ENCODE results near the gene BCL10. TPM values are rescaled to one million over a fixed set of nuclear protein-coding genes. Genes with fewer than 3 reads are reported as not detected.
A peak's percentile ranks its signal among the peaks of the same experiment; 100 is the strongest.

Gene BCL10
- total RNA-seq, 1 experiment from 2014 or later: 29.9 TPM

DNA sequence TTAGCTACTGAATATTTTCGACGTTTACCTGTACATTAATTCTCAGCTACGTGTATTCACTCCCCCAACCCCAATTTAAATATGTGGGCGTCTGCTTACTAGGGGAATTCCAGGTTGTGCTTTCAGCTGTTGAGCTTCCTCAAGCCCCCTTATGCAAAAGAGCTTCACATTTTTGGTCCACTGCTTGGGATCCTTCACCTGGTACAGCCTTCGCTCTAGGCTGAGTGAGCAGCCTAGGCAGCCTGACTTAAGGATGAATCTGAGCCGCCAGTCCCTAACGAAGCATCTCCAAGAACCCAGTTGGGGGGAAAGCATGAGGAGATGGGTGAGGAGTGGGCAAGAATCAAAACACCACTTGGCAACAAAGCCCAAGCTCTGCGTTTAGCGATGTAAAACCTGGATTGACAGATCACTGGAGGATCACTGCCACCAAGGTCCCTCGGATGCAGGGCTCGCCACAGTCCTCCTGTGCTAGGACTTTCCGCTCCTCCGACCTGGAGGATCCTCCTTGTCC is 674 bp downstream of the BCL10 start:
- ChIA-PET POLR2A (ENCODE audit: unreplicated experiment) (interaction anchor here (0.5 to 1.3 kb wide), 3 partner anchors 20 to 23 kb away, joined by 3 to 9 read pairs (median 4); no protein-coding TSS in a partner anchor), CTCF (interaction anchor here (1.7 kb wide), 1 partner anchor 17 kb away, joined by 7 read pairs; the partner anchor contains the start of gene C1orf52)
- ATAC-seq (no peak), DNase-seq (no peak)
- peak overlapping the region; percentile 84 for H3K9ac ChIP-seq (ENCODE audit: low read length)
- no peaks in the 10 kb centered on the region for H3F3A ChIP-seq (ENCODE audit: low read length, unreplicated experiment)
- intact Hi-C loops (cut with micrococcal nuclease): loop anchor here (1.0 kb wide), 1 partner anchor 22 kb away; no protein-coding TSS in a partner anchor
- peak overlapping the region; percentile 88 for H3K4me2 ChIP-seq (ENCODE audit: low read length)
- peaks cover 55% of the 10 kb centered on the region for H3K79me2 ChIP-seq (ENCODE audit: low read length)
- BruUV-seq (replicated peaks): TSS peak; percentile 55
- peaks cover 30% of the 10 kb centered on the region for H4K20me1 ChIP-seq (ENCODE audit: low read length)
- no peak for TF ChIP-seq EZH2 (IDR thresholded peaks at IDR 0.05; ENCODE audit: low read length, unreplicated experiment)
- TF ChIP-seq, protein P1, sequence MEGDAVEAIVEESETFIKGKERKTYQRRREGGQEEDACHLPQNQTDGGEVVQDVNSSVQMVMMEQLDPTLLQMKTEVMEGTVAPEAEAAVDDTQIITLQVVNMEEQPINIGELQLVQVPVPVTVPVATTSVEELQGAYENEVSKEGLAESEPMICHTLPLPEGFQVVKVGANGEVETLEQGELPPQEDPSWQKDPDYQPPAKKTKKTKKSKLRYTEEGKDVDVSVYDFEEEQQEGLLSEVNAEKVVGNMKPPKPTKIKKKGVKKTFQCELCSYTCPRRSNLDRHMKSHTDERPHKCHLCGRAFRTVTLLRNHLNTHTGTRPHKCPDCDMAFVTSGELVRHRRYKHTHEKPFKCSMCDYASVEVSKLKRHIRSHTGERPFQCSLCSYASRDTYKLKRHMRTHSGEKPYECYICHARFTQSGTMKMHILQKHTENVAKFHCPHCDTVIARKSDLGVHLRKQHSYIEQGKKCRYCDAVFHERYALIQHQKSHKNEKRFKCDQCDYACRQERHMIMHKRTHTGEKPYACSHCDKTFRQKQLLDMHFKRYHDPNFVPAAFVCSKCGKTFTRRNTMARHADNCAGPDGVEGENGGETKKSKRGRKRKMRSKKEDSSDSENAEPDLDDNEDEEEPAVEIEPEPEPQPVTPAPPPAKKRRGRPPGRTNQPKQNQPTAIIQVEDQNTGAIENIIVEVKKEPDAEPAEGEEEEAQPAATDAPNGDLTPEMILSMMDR (conservative IDR thresholded peaks at IDR 0.05; ENCODE audit: low read depth, low read length): no peak
- TF ChIP-seq EZH2phosphoT487 (IDR thresholded peaks at IDR 0.05; ENCODE audit: borderline replicate concordance, low read length): no peak
- peak overlapping the region; percentile 89 for H3K4me3 ChIP-seq (ENCODE audit: low read length)
- peaks cover 26% of the 10 kb centered on the region for H3K36me3 ChIP-seq (ENCODE audit: low read depth, low read length)
- H3K9me3 ChIP-seq (ENCODE audit: low read length): no peaks in the 10 kb centered on the region
- H3K27ac ChIP-seq (ENCODE audit: low read length): peak overlapping the region; percentile 66
- H2AFZ ChIP-seq (ENCODE audit: low read length): peak overlapping the region; percentile 58
- H3K27me3 ChIP-seq (ENCODE audit: low read length): no peaks in the 10 kb centered on the region
- H3K9me2 ChIP-seq (replicated peaks; ENCODE audit: low read length): no peaks in the 10 kb centered on the region
- peaks cover 45% of the 10 kb centered on the region for H3K4me1 ChIP-seq (ENCODE audit: insufficient read depth, low read length)

DNA sequence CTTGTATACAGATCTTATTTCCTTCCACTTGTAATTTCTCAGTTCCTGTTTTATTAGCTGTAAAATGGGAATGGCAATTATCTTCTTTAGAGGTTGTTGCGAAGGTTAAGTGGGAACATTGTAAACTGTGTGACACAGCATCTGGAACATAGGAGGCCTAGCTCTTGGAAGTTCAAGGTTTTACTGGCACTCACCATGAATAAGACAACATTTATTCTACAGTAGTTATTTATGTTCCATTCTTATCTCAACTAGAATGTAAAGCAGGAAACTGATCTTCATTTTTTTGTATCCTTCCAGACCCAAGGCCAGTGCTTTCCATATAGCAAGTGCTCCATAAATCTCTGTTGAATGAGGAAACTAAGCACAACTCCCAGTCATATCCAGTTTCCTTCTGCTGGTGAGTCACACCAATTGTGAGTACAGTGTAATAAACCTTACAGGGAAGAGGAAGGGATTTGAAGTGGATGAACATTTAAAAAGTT is 1.4 kb downstream of the BCL10 start:
- Histone ChIP-seq H3K9ac (ENCODE audit: low read length) (peak overlapping the region; percentile 84), H3K4me3 (ENCODE audit: low read length) (peak overlapping the region; percentile 89), H3K27ac (ENCODE audit: low read length) (peak overlapping the region; percentile 66), H3K79me2 (ENCODE audit: low read length) (peaks cover 63% of the 10 kb centered on the region), H4K20me1 (ENCODE audit: low read length) (peaks cover 30% of the 10 kb centered on the region), H3K9me3 (ENCODE audit: low read length) (no peaks in the 10 kb centered on the region), H2AFZ (ENCODE audit: low read length) (no peak overlapping the region), H3K4me2 (ENCODE audit: low read length) (peak overlapping the region; percentile 88), H3K36me3 (ENCODE audit: low read depth, low read length) (peaks cover 34% of the 10 kb centered on the region), H3F3A (ENCODE audit: low read length, unreplicated experiment) (no peaks in the 10 kb centered on the region), H3K27me3 (ENCODE audit: low read length) (no peaks in the 10 kb centered on the region), H3K4me1 (ENCODE audit: insufficient read depth, low read length) (peaks cover 45% of the 10 kb centered on the region), H3K9me2 (replicated peaks; ENCODE audit: low read length) (no peaks in the 10 kb centered on the region)
- DNase-seq (peak; percentile 84), ATAC-seq (peak; percentile 18)
- intact Hi-C loops (cut with micrococcal nuclease): no loop called here
- POLR2A ChIA-PET (ENCODE audit: unreplicated experiment): no interaction called here
- TF ChIP-seq EZH2 (IDR thresholded peaks at IDR 0.05; ENCODE audit: low read length, unreplicated experiment) (no peak), EZH2phosphoT487 (IDR thresholded peaks at IDR 0.05; ENCODE audit: borderline replicate concordance, low read length) (no peak)
- TF ChIP-seq, protein P1 (conservative IDR thresholded peaks at IDR 0.05; ENCODE audit: low read depth, low read length): no peak
- no TSS peak for BruUV-seq (replicated peaks)
- CTCF ChIA-PET: no interaction called here

DNA sequence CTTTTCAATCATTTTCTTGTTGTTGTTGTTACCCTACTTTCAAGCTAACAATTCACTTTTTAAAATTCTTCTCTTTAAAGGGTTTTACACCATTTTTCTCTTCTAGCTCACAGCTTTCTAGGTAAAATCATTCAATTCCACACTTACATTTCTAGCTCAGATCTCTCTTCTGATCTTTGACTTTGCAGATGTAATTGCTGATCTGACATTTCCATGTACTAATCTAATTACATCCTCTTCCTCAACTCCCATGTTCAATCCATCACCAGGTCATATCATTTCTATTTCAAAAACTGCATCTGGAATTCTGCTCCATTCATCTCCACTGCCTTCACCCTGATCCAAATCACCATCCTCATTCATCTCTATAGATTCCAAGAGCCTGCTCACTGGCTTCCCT is 3.0 kb downstream of the BCL10 start:
- Histone ChIP-seq H3F3A (ENCODE audit: low read length, unreplicated experiment) (no peaks in the 10 kb centered on the region), H3K79me2 (ENCODE audit: low read length) (peaks cover 78% of the 10 kb centered on the region), H3K4me1 (ENCODE audit: insufficient read depth, low read length) (peaks cover 32% of the 10 kb centered on the region), H3K9ac (ENCODE audit: low read length) (no peak overlapping the region), H3K27me3 (ENCODE audit: low read length) (no peaks in the 10 kb centered on the region), H3K4me3 (ENCODE audit: low read length) (peak overlapping the region; percentile 89), H4K20me1 (ENCODE audit: low read length) (peaks cover 30% of the 10 kb centered on the region), H3K27ac (ENCODE audit: low read length) (no peak overlapping the region), H3K9me3 (ENCODE audit: low read length) (no peaks in the 10 kb centered on the region), H3K36me3 (ENCODE audit: low read depth, low read length) (peaks cover 46% of the 10 kb centered on the region), H3K4me2 (ENCODE audit: low read length) (peak overlapping the region; percentile 88), H2AFZ (ENCODE audit: low read length) (no peak overlapping the region), H3K9me2 (replicated peaks; ENCODE audit: low read length) (no peaks in the 10 kb centered on the region)
- ATAC-seq (no peak), DNase-seq (no peak)
- intact Hi-C loops (cut with micrococcal nuclease): no loop called here
- ChIA-PET POLR2A (ENCODE audit: unreplicated experiment) (no interaction called here), CTCF (no interaction called here)
- no peak for TF ChIP-seq EZH2phosphoT487 (IDR thresholded peaks at IDR 0.05; ENCODE audit: borderline replicate concordance, low read length)
- TF ChIP-seq EZH2 (IDR thresholded peaks at IDR 0.05; ENCODE audit: low read length, unreplicated experiment): no peak
- TF ChIP-seq, protein P1 (conservative IDR thresholded peaks at IDR 0.05; ENCODE audit: low read depth, low read length): no peak
- BruUV-seq (replicated peaks): no TSS peak
